HepG2 (cell line): ENCODE measurements around the gene ZMYM3. TPM values are rescaled to one million over a fixed set of nuclear protein-coding genes. Genes with fewer than 3 reads are reported as not detected.

ENCODE experiments used
- ATAC-seq: fragments of 200-7000 bp; cut with Tn5 transposase; 3 replicates; pipeline ENCODE4 v1.9.1; 2020; ENCODE audit warnings: mild to moderate bottlenecking, moderate library complexity
- BruUV-seq: library from RNA; stranded (reverse); fragments of 400-500 nt; replicated peaks from 2 replicates; lab custom pipeline; 2021; lab: Mats Ljungman, UMichigan
- CTCF ChIA-PET: fragments of 300-600 bp; formaldehyde crosslinking; extraction: SDS; loops from one replicate; lab custom pipeline; 2021; ENCODE audit warnings: low total read pairs, inconsistent platforms, low intra/inter-chr PET ratio; lab: Yijun Ruan, JAX
- POLR2A ChIA-PET: fragments of 350-600 bp; sonication (Branson Sonifier 250); formaldehyde crosslinking; loops from one replicate; lab custom pipeline; 2020; ENCODE audit warnings: antibody characterized with exemption, inconsistent platforms; lab: Yijun Ruan, JAX
- DNase-seq: peaks from one replicate; pipeline ENCODE4 v3.0.0-alpha.2; 2015; ENCODE audit warnings: low spot score
- FAIRE-seq: peaks from 3 replicates; lab custom pipeline; 2011; peaks lifted over from hg19 to GRCh38; lab: Jason Lieb, UNC
- H2AFZ ChIP-seq: one replicate; pipeline ENCODE4 v1.6.1; 2011; ENCODE audit warnings: low read length, inconsistent platforms
- H3K27ac ChIP-seq: fragments of 300-600 bp; 3 replicates; pipeline ENCODE4 v1.8.0; 2011; ENCODE audit warnings: mixed run types, mild to moderate bottlenecking, mixed read lengths, low read length, inconsistent platforms; ENCODE audit not compliant: insufficient read depth; ENCODE audit errors: extremely low read length
- H3K27me3 ChIP-seq, 2 experiments: fragments of 200-600 bp in 1 of 2; 2 replicates in 1 of 2; 3 replicates in 1 of 2; pipeline versions ENCODE4 v1.6.0 to v1.8.0; 2011; ENCODE audit warnings: low read length in 2 of 2, mild to moderate bottlenecking in 2 of 2, moderate library complexity in 2 of 2, inconsistent platforms in 1 of 2; ENCODE audit not compliant: insufficient read depth in 2 of 2, control insufficient read depth in 1 of 2
- H3K36me3 ChIP-seq, 2 experiments: fragments of 200-600 bp in 1 of 2; replicated peaks in 1 of 2; 2 replicates in 1 of 2; 3 replicates in 1 of 2; pipeline versions ENCODE4 v1.5.1 to v1.8.0; 2011; ENCODE audit warnings: low read length in 2 of 2, inconsistent platforms in 1 of 2; ENCODE audit not compliant: insufficient read depth in 2 of 2, control insufficient read depth in 1 of 2
- H3K4me1 ChIP-seq: 2 replicates; pipeline ENCODE4 v1.5.1; 2012; ENCODE audit warnings: low read length, inconsistent platforms; ENCODE audit not compliant: insufficient read depth
- H3K4me2 ChIP-seq: 2 replicates; pipeline ENCODE4 v1.6.0; 2011; ENCODE audit warnings: low read depth, low read length, inconsistent platforms
- H3K4me3 ChIP-seq, 3 experiments: fragments of 200-600 bp in 1 of 3; sonication (generic), shearing (Covaris generic) in 1 of 3; replicated peaks in 1 of 3; 2 replicates each; pipeline ENCODE4 v1.5.1; 2011 to 2016; ENCODE audit warnings: low read length in 3 of 3, inconsistent platforms in 2 of 3, low read depth in 2 of 3, mild to moderate bottlenecking in 2 of 3, control low read depth in 1 of 3, mixed read lengths in 1 of 3; ENCODE audit not compliant: insufficient read depth in 1 of 3
- H3K79me2 ChIP-seq: one replicate; pipeline ENCODE4 v1.6.1; 2011; ENCODE audit warnings: low read length, inconsistent platforms; ENCODE audit not compliant: insufficient read depth
- H3K9ac ChIP-seq: 2 replicates; pipeline ENCODE4 v1.6.0; 2011; ENCODE audit warnings: mild to moderate bottlenecking, low read depth, low read length, inconsistent platforms; ENCODE audit not compliant: insufficient read depth
- H3K9me3 ChIP-seq: 2 replicates; pipeline ENCODE4 v1.5.1; 2012; ENCODE audit warnings: mild to moderate bottlenecking, low read length
- H4K20me1 ChIP-seq: 2 replicates; pipeline ENCODE4 v1.6.0; 2011; ENCODE audit warnings: inconsistent platforms, mild to moderate bottlenecking, low read length, moderate library complexity; ENCODE audit not compliant: insufficient read depth
- ATAD3A ChIP-seq: sonication (generic); formaldehyde crosslinking; IDR thresholded peaks from 2 replicates; pipeline ENCODE4 v1.4.0; 2020; ENCODE audit warnings: missing genetic modification reagents
- KAT7 ChIP-seq: IDR thresholded peaks from 2 replicates; pipeline ENCODE4 v1.6.1; 2018; ENCODE audit warnings: borderline replicate concordance, missing compliant biosample characterization
- ZNF547 ChIP-seq: sonication (generic); formaldehyde crosslinking; IDR thresholded peaks from 2 replicates; pipeline ENCODE4 v1.5.1; 2020; ENCODE audit warnings: mild to moderate bottlenecking, missing genetic modification reagents
- WGBS: methylation state at CpG from one replicate; pipeline ENCODE4 v1.1.6; 2017; ENCODE audit warnings: low lambda C conversion rate; 5-methylcytosine and 5-hydroxymethylcytosine counted together
- in situ Hi-C: cut with HindIII; loops from 2 replicates; pipeline ENCODE4 v1.10.0; 2017; ENCODE audit warnings: low pct_unique_long_range_greater_than_20kb; ENCODE audit not compliant: extremely low pct_ligation_motif_present
- intact Hi-C: fragments of 100-400 bp; cut with micrococcal nuclease; formaldehyde crosslinking; loops from one replicate; pipeline ENCODE4 v1.10.0; 2022; ENCODE audit not compliant: unreplicated experiment
- polyA plus RNA-seq, 8 experiments: library from polyadenylated mRNA; depleted of rRNA in 3 of 8; stranded (reverse) in 7 of 8; unstranded in 1 of 8; fragments of >200 nt; fragmentation: Illumina TruSeq in 4 of 8; extraction: Trizol in 4 of 8; gene quantifications; 2 replicates each; pipeline versions ENCODE4 v1.2.1 to v1.2.3, GENCODE V29; 2011 to 2016; ENCODE audit warnings: low read depth in 4 of 8, missing spikeins in 1 of 8, mixed read lengths in 1 of 8; ENCODE audit not compliant: insufficient read depth in 1 of 8
- total RNA-seq, 5 experiments: library from RNA; depleted of rRNA; stranded (reverse); fragments of >200 nt; fragmentation: Illumina TruSeq; extraction: Trizol; gene quantifications; 2 replicates each; pipeline ENCODE4 v1.2.3, GENCODE V29; 2016; ENCODE audit warnings: low read depth in 1 of 5
- TF ChIP-seq, protein P1 (sequence below): sonication (generic); formaldehyde crosslinking; IDR thresholded peaks from 2 replicates; pipeline ENCODE4 v1.5.0; 2020; ENCODE audit warnings: mild to moderate bottlenecking, low read depth, missing genetic modification reagents, borderline replicate concordance
- TF ChIP-seq, protein P2 (sequence below): sonication (generic); formaldehyde crosslinking; conservative IDR thresholded peaks from 2 replicates; pipeline ENCODE4 v1.5.0; 2020; ENCODE audit warnings: missing genetic modification reagents
- TF ChIP-seq, protein P3 (sequence below): IDR thresholded peaks from 2 replicates; pipeline ENCODE4 v1.6.1; 2018; ENCODE audit warnings: missing genetic modification reagents, mild to moderate bottlenecking, missing compliant biosample characterization

The ZMYM3 gene
- total and polyA plus RNA-seq, 2 of the 13 experiments (the other 11 are each of a cell fraction or from before 2014, with no cell fraction given): 26.4 to 35.4 TPM

DNA sequence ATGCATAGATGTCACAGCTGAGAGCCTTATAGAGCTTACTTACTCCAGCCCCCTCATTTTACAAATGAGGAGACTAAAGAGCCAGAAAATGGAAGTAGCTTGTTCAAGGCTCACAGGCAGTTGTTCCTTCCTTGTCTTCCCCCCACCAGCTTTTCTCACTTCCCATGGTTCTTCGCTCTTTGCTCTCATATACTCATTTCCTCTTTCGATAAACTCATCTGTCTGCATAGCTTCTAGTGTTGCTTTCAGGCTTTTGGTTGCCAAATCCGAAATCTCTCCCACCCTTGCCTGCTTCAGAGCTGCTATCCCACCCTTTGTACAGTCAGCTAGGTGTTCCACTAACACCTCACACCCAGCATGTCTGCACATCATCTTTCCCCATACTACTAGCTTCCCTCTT lies 55.9 kb downstream of the ZMYM3 start:
- no peak overlapping the region for H3K27ac ChIP-seq
- H3K79me2 ChIP-seq: no peaks in the 10 kb centered on the region
- intact Hi-C loops (no loop called here), in situ Hi-C loops (no loop called here)
- H3K9ac ChIP-seq: no peak overlapping the region
- WGBS: 83% methylated on average over 3 of the region's 3 CpGs
- no peaks in the 10 kb centered on the region for H4K20me1 ChIP-seq
- no peaks in the 10 kb centered on the region for H3K27me3 ChIP-seq
- no peaks in the 10 kb centered on the region for H3K36me3 ChIP-seq
- peak overlapping the region; percentile 27 for H2AFZ ChIP-seq
- H3K4me3 ChIP-seq: no peak overlapping the region
- DNase-seq (no peak), FAIRE-seq (no peak), ATAC-seq (no peak)
- BruUV-seq: no TSS peak
- H3K4me2 ChIP-seq: no peak overlapping the region; the same call in 1 of the 2 replicates
- no peaks in the 10 kb centered on the region for H3K9me3 ChIP-seq
- POLR2A ChIA-PET: interaction anchor here (1.1 to 1.4 kb wide), 4 partner anchors 14 to 85 kb away, joined by 3 to 10 read pairs (median 4); partner anchors contain the start of gene NONO
- TF ChIP-seq, protein P1, sequence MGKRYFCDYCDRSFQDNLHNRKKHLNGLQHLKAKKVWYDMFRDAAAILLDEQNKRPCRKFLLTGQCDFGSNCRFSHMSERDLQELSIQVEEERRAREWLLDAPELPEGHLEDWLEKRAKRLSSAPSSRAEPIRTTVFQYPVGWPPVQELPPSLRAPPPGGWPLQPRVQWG (CRISPR knock-in tag): no peak
- TF ChIP-seq, protein P2, sequence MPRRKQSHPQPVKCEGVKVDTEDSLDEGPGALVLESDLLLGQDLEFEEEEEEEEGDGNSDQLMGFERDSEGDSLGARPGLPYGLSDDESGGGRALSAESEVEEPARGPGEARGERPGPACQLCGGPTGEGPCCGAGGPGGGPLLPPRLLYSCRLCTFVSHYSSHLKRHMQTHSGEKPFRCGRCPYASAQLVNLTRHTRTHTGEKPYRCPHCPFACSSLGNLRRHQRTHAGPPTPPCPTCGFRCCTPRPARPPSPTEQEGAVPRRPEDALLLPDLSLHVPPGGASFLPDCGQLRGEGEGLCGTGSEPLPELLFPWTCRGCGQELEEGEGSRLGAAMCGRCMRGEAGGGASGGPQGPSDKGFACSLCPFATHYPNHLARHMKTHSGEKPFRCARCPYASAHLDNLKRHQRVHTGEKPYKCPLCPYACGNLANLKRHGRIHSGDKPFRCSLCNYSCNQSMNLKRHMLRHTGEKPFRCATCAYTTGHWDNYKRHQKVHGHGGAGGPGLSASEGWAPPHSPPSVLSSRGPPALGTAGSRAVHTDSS (CRISPR knock-in tag): no peak
- TF ChIP-seq KAT7 (CRISPR knock-in tag): no peak
- TF ChIP-seq, protein P3, sequence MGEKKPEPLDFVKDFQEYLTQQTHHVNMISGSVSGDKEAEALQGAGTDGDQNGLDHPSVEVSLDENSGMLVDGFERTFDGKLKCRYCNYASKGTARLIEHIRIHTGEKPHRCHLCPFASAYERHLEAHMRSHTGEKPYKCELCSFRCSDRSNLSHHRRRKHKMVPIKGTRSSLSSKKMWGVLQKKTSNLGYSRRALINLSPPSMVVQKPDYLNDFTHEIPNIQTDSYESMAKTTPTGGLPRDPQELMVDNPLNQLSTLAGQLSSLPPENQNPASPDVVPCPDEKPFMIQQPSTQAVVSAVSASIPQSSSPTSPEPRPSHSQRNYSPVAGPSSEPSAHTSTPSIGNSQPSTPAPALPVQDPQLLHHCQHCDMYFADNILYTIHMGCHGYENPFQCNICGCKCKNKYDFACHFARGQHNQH (CRISPR knock-in tag): no peak
- no peak for TF ChIP-seq ZNF547 (CRISPR knock-in tag)
- no peak for TF ChIP-seq ATAD3A (CRISPR knock-in tag)
- CTCF ChIA-PET: no interaction called here
- peaks cover 39% of the 10 kb centered on the region for H3K4me1 ChIP-seq
